Left ventricle myocardium inferior (tissue), 1 donor: ENCODE results near the gene ITPRIPL2. TPM values are rescaled to one million over a fixed set of nuclear protein-coding genes. Genes with fewer than 3 reads are reported as not detected.

ENCODE experiments used
- DNase-seq: peaks from one replicate; pipeline ENCODE4 v3.0.0-alpha.2; 2020
- H3K27ac ChIP-seq: fragments of 200-600 bp; replicated peaks from 2 replicates; pipeline ENCODE4 v1.8.0; 2021
- H3K27me3 ChIP-seq: fragments of 200-600 bp; 2 replicates; pipeline ENCODE4 v1.8.0; 2021; ENCODE audit warnings: low read depth
- H3K36me3 ChIP-seq: fragments of 200-600 bp; 2 replicates; pipeline ENCODE4 v1.8.0; 2021
- H3K4me1 ChIP-seq: fragments of 200-600 bp; 2 replicates; pipeline ENCODE4 v1.8.0; 2021
- H3K4me3 ChIP-seq: fragments of 200-600 bp; 2 replicates; pipeline ENCODE4 v1.8.0; 2021; ENCODE audit warnings: mild to moderate bottlenecking, moderate library complexity
- H3K9me3 ChIP-seq: fragments of 200-600 bp; replicated peaks from 2 replicates; pipeline ENCODE4 v1.8.0; 2021
- intact Hi-C: fragments of 100-400 bp; cut with micrococcal nuclease; formaldehyde crosslinking; loops from one replicate; pipeline ENCODE4 v1.11.0; 2022
- total RNA-seq: library from RNA; stranded (reverse); fragmentation: NEBNext Ultra II Directional; extraction: Animal tissue kit (Norgen Biotek cat#: 25700); gene quantifications from one replicate; pipeline ENCODE4 v1.2.1, GENCODE V29; 2021
- TF ChIP-seq, protein P1 (sequence below): fragments of 200-600 bp; IDR thresholded peaks from 2 replicates; pipeline ENCODE4 v1.8.0; 2021; ENCODE audit warnings: antibody characterized with exemption, mild to moderate bottlenecking, borderline replicate concordance
- donor health status: DM: no; HTN: yes; CAD: no; lungs with severe emphysema.

ITPRIPL2 gene
- total RNA-seq, 1 donor from 2014 or later: 12.3 TPM

GRCh38 chr16:19127205-19127604 is 13.4 kb downstream of the ITPRIPL2 start:
- TF ChIP-seq, protein P1, sequence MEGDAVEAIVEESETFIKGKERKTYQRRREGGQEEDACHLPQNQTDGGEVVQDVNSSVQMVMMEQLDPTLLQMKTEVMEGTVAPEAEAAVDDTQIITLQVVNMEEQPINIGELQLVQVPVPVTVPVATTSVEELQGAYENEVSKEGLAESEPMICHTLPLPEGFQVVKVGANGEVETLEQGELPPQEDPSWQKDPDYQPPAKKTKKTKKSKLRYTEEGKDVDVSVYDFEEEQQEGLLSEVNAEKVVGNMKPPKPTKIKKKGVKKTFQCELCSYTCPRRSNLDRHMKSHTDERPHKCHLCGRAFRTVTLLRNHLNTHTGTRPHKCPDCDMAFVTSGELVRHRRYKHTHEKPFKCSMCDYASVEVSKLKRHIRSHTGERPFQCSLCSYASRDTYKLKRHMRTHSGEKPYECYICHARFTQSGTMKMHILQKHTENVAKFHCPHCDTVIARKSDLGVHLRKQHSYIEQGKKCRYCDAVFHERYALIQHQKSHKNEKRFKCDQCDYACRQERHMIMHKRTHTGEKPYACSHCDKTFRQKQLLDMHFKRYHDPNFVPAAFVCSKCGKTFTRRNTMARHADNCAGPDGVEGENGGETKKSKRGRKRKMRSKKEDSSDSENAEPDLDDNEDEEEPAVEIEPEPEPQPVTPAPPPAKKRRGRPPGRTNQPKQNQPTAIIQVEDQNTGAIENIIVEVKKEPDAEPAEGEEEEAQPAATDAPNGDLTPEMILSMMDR: no peak
- H3K27ac ChIP-seq: no peak overlapping the region
- no peak for DNase-seq
- peaks cover 46% of the 10 kb centered on the region for H3K4me1 ChIP-seq
- H3K36me3 ChIP-seq: no peaks in the 10 kb centered on the region
- H3K4me3 ChIP-seq: no peak overlapping the region
- peaks cover 8% of the 10 kb centered on the region for H3K9me3 ChIP-seq
- intact Hi-C loops: no loop called here
- H3K27me3 ChIP-seq: no peaks in the 10 kb centered on the region

- peaks cover 8% of the 10 kb centered on the region for H3K9me3 ChIP-seq
- no peak overlapping the region for H3K27ac ChIP-seq
- TF ChIP-seq, protein P1: no peak
- H3K4me1 ChIP-seq: peaks cover 51% of the 10 kb centered on the region
- H3K36me3 ChIP-seq: no peaks in the 10 kb centered on the region
- no peaks in the 10 kb centered on the region for H3K27me3 ChIP-seq
- intact Hi-C loops: no loop called here
- DNase-seq: no peak
- H3K4me3 ChIP-seq: no peak overlapping the region
These were observed 13.9 kb downstream of the ITPRIPL2 start for GRCh38 chr16:19127674-19128131.

DNA sequence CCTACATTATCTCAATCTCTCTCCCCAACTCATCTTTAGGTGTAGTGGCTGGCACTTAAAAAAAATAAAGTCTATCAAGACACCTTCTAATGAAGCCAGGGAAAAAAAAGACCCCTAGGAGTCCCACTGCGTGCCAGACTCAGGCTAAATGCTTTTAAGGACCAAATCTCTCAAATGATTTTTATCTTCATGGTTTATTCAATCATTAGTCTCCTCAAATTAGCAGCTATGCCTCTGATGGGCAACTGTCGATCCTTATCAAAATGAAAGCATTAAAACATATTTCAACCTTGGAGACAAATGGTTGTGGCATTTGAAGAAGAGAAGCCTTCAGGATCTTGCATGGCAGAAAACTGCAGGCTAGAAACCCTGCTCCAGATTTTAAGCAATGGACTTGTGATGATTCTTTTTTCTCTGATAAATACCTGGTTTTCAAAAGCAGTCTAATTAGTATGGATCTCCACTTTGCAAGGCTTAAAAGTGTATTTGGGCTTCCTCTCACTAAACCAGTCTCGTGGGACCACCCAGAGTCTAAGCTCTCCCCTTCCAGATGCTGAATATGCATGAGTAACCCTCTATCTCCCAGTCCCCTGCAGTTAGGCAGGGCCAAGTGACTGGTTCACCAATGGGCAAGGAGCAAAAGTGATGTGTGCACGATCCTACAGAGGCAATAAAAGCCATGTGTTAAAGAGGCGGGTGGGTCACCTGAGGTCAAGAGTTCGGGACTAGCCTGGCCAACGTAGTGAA is 14.9 kb downstream of the ITPRIPL2 start:
- Histone ChIP-seq H3K27ac (no peak overlapping the region), H3K4me1 (peaks cover 53% of the 10 kb centered on the region), H3K27me3 (no peaks in the 10 kb centered on the region), H3K9me3 (peaks cover 8% of the 10 kb centered on the region), H3K36me3 (no peaks in the 10 kb centered on the region), H3K4me3 (no peak overlapping the region)
- DNase-seq: no peak
- TF ChIP-seq, protein P1: no peak
- intact Hi-C loops: no loop called here

DNA sequence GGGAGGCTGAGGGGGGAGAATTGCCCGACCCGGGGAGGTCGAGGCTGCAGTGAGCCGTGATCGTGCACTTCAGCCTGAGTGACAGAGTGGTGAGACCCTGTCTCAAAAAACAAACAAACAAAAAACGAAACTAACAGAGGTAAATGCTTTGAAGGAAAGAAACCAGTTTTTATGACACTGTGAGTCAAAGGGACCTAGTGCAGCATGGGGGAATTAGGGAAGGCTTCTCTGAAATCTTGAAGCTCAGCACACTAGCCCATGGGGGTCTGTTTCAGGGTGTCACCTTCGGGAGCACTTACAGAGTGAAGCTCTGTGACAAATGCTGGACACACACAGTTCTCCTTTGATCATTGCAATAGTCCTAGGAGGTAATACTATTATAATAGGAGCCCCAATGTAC is 16.6 kb downstream of the ITPRIPL2 start:
- TF ChIP-seq, protein P1: no peak
- H3K36me3 ChIP-seq: no peaks in the 10 kb centered on the region
- intact Hi-C loops: no loop called here
- H3K27me3 ChIP-seq: no peaks in the 10 kb centered on the region
- H3K4me3 ChIP-seq: peak overlapping the region; percentile 18
- peaks cover 8% of the 10 kb centered on the region for H3K9me3 ChIP-seq
- peak overlapping the region; percentile 85 for H3K27ac ChIP-seq
- DNase-seq: no peak
- peaks cover 53% of the 10 kb centered on the region for H3K4me1 ChIP-seq

DNA sequence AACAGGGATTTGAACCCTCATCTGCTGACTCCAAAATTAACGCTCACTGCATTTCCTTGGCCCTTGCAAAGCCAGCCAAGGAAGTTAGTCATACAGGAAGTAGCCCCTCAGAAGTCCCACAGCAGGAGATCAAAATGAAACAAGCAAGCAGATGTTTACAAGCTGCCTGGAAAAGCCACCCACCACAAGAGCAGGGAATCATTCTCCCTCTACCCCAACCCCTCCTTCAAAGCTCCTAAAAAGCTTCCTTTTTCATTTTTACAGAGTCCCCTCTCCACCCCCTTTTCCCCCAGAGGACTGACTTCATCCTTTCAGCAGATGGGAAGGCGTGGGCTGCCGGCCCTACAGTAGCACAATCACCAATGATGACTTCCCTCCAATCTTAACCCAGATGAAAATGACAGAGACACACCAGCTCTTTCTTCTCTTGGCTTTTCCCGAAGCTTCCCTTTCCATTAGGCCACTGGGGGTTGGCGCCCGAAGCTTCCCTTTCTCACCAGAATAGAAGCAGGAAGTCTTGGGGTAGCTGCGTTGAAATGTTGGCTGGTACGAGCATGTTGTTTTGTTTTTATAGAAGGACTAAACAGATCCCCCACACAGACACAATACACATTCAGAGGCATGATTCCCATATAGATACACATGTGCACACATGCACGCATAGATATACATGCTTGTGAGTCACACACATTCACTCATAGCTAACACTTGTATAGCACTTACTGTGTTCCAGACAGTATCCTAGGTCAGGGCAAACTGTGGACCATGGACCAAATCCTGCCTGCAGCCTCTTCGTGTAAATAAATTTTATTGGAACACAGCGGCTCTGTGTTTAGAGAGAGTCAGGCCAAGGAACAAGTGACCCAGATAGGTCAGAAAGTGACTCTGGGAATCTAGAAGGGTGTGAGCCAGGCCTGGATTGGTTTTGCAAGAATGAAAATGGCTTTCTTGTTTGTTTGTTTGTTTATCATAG is 17.4 kb downstream of the ITPRIPL2 start:
- Histone ChIP-seq H3K27me3 (no peaks in the 10 kb centered on the region), H3K27ac (peak overlapping the region; percentile 85), H3K4me1 (peaks cover 61% of the 10 kb centered on the region), H3K36me3 (no peaks in the 10 kb centered on the region), H3K9me3 (peaks cover 4% of the 10 kb centered on the region), H3K4me3 (peak overlapping the region; percentile 18)
- DNase-seq: peak; percentile 54
- TF ChIP-seq, protein P1: no peak
- intact Hi-C loops: no loop called here
